HepG2 (cell line): ENCODE data around the gene CEMP1. TPM values are rescaled to one million over a fixed set of nuclear protein-coding genes. Genes with fewer than 3 reads are reported as not detected.
A peak's percentile ranks its signal among the peaks of the same experiment; 100 is the strongest.

Experiments
- AGO1 ChIP-seq: fragments of 200-400 bp; formaldehyde crosslinking; IDR thresholded peaks from 2 replicates; pipeline ENCODE4 v1.6.1; 2017; ENCODE audit warnings: mild to moderate bottlenecking, low read depth, low read length, moderate library complexity; ENCODE audit not compliant: poor library complexity, severe bottlenecking
- ETV5 ChIP-seq: IDR thresholded peaks from 2 replicates; pipeline ENCODE4 v1.6.1; 2018; ENCODE audit warnings: missing biosample characterization, missing genetic modification reagents, inconsistent platforms, borderline replicate concordance
- IRF1 ChIP-seq: sonication (generic); formaldehyde crosslinking; IDR thresholded peaks from 2 replicates; pipeline ENCODE4 v1.4.0; 2020; ENCODE audit warnings: low read depth, mild to moderate bottlenecking, missing genetic modification reagents
- IRX3 ChIP-seq: sonication (generic); formaldehyde crosslinking; IDR thresholded peaks from 2 replicates; pipeline ENCODE4 v1.8.1; 2023; ENCODE audit warnings: mild to moderate bottlenecking, low read depth, missing genetic modification reagents, borderline replicate concordance
- KIAA2018 ChIP-seq: sonication (generic); formaldehyde crosslinking; IDR thresholded peaks from 2 replicates; pipeline ENCODE4 v1.5.0; 2020; ENCODE audit warnings: mild to moderate bottlenecking, missing genetic modification reagents, borderline replicate concordance
- KLF15 ChIP-seq: sonication (generic); formaldehyde crosslinking; IDR thresholded peaks from 2 replicates; pipeline ENCODE4 v1.8.1; 2023; ENCODE audit warnings: borderline replicate concordance, mild to moderate bottlenecking, inconsistent platforms, missing genetic modification reagents, mixed read lengths
- MAFK ChIP-seq, 2 experiments: IDR thresholded peaks in 1 of 2; conservative IDR thresholded peaks in 1 of 2; 2 replicates each; pipeline ENCODE4 v1.6.1; 2011; ENCODE audit warnings: improper control_type of control experiment in 2 of 2, low read length in 2 of 2
- MYC ChIP-seq: sonication (generic); formaldehyde crosslinking; IDR thresholded peaks from 2 replicates; pipeline ENCODE4 v1.9.0; 2021; ENCODE audit warnings: missing genetic modification reagents, borderline replicate concordance
- NBN ChIP-seq: fragments of 450-650 bp; conservative IDR thresholded peaks from 2 replicates; pipeline ENCODE4 v1.6.1; 2017
- NFKBIZ ChIP-seq: IDR thresholded peaks from 2 replicates; pipeline ENCODE4 v1.6.1; 2018; ENCODE audit warnings: missing genetic modification reagents, missing compliant biosample characterization
- NFYB ChIP-seq: sonication (generic); formaldehyde crosslinking; IDR thresholded peaks from 2 replicates; pipeline ENCODE4 v1.4.0; 2020; ENCODE audit warnings: missing genetic modification reagents
- REL ChIP-seq: sonication (generic); formaldehyde crosslinking; conservative IDR thresholded peaks from 2 replicates; pipeline ENCODE4 v1.8.0; 2022; ENCODE audit warnings: mild to moderate bottlenecking, missing genetic modification reagents, moderate library complexity
- SOX5 ChIP-seq: IDR thresholded peaks from 2 replicates; pipeline ENCODE4 v1.6.1; 2016; ENCODE audit warnings: borderline replicate concordance
- ZC3H4 ChIP-seq: sonication (generic); formaldehyde crosslinking; IDR thresholded peaks from 2 replicates; pipeline ENCODE4 v1.4.0; 2020; ENCODE audit warnings: missing genetic modification reagents, borderline replicate concordance
- ZNF232 ChIP-seq: sonication (generic); formaldehyde crosslinking; IDR thresholded peaks from 2 replicates; pipeline ENCODE4 v1.4.0; 2020; ENCODE audit warnings: missing genetic modification reagents, borderline replicate concordance
- ZNF496 ChIP-seq: sonication (generic); formaldehyde crosslinking; IDR thresholded peaks from 2 replicates; pipeline ENCODE4 v1.8.1; 2023; ENCODE audit warnings: mild to moderate bottlenecking, moderate library complexity, missing genetic modification reagents; ENCODE audit not compliant: insufficient replicate concordance
- ZNF510 ChIP-seq: sonication (generic); formaldehyde crosslinking; IDR thresholded peaks from 2 replicates; pipeline ENCODE4 v1.4.0; 2020; ENCODE audit warnings: low read depth, mild to moderate bottlenecking, missing genetic modification reagents
- ZNF546 ChIP-seq: sonication (generic); formaldehyde crosslinking; conservative IDR thresholded peaks from 2 replicates; pipeline ENCODE4 v1.8.1; 2023; ENCODE audit warnings: mild to moderate bottlenecking, missing genetic modification reagents
- ZNF660 ChIP-seq: sonication (generic); formaldehyde crosslinking; IDR thresholded peaks from 2 replicates; pipeline ENCODE4 v1.5.1; 2020; ENCODE audit warnings: mild to moderate bottlenecking, low read depth, missing genetic modification reagents, borderline replicate concordance
- ZNF737 ChIP-seq: sonication (generic); formaldehyde crosslinking; IDR thresholded peaks from 2 replicates; pipeline ENCODE4 v1.5.0; 2020; ENCODE audit warnings: missing genetic modification reagents, mild to moderate bottlenecking, borderline replicate concordance
- ZNF788 ChIP-seq: sonication (generic); formaldehyde crosslinking; IDR thresholded peaks from 2 replicates; pipeline ENCODE4 v1.5.0; 2020; ENCODE audit warnings: mild to moderate bottlenecking, missing genetic modification reagents, borderline replicate concordance
- polyA plus RNA-seq, 8 experiments: library from polyadenylated mRNA; depleted of rRNA in 3 of 8; stranded (reverse) in 7 of 8; unstranded in 1 of 8; fragments of >200 nt; fragmentation: Illumina TruSeq in 4 of 8; extraction: Trizol in 4 of 8; gene quantifications; 2 replicates each; pipeline versions ENCODE4 v1.2.1 to v1.2.3, GENCODE V29; 2011 to 2016; ENCODE audit warnings: low read depth in 4 of 8, missing spikeins in 1 of 8, mixed read lengths in 1 of 8; ENCODE audit not compliant: insufficient read depth in 1 of 8
- total RNA-seq, 5 experiments: library from RNA; depleted of rRNA; stranded (reverse); fragments of >200 nt; fragmentation: Illumina TruSeq; extraction: Trizol; gene quantifications; 2 replicates each; pipeline ENCODE4 v1.2.3, GENCODE V29; 2016; ENCODE audit warnings: low read depth in 1 of 5

CEMP1 gene
- total and polyA plus RNA-seq, 2 of the 13 experiments (the other 11 are each of a cell fraction or from before 2014, with no cell fraction given) = not detected

- no peak for TF ChIP-seq ZNF496
- TF ChIP-seq ZNF510 = no peak
- peak; percentile 20; the same call in 1 of the 2 replicates for TF ChIP-seq MYC
- TF ChIP-seq NBN = no peak
- no peak for TF ChIP-seq IRF1 (CRISPR knock-in tag)
- TF ChIP-seq AGO1 = no peak
- TF ChIP-seq MAFK (conservative IDR thresholded peaks at IDR 0.05 in 1 of 2, IDR thresholded peaks at IDR 0.05 in 1 of 2; ENCODE audit: low read length in 2 of 2) = no peak
- TF ChIP-seq ZNF660 (CRISPR knock-in tag) = no peak
- no peak for TF ChIP-seq IRX3
- no peak for TF ChIP-seq SOX5 (CRISPR knock-in tag)
- TF ChIP-seq ZNF232 (CRISPR knock-in tag) = no peak
- peak; percentile 33; the same call in 1 of the 2 replicates for TF ChIP-seq ETV5 (CRISPR knock-in tag)
- no peak for TF ChIP-seq KIAA2018 (CRISPR knock-in tag)
- TF ChIP-seq ZC3H4 = no peak
- peak; percentile 15; the same call in 1 of the 2 replicates for TF ChIP-seq ZNF788 (CRISPR knock-in tag)
- TF ChIP-seq ZNF546 (CRISPR knock-in tag) = no peak
- TF ChIP-seq NFYB (CRISPR knock-in tag) = no peak
- TF ChIP-seq REL (CRISPR knock-in tag) = no peak
- TF ChIP-seq NFKBIZ = no peak
- TF ChIP-seq KLF15 (CRISPR knock-in tag) = no peak
- TF ChIP-seq ZNF737 = no peak
These were observed 14.6 kb downstream of the CEMP1 start (continued) for GRCh38 chr16:2516391-2517240.
